HG02571 (cell line): ENCODE results near the gene SNW1.
"Not testable (repeated sequence)": the region's sequence is repeated elsewhere in the genome, so short reads cannot be mapped to it uniquely, and the experiment has no call there.

Experiments used
- ATAC-seq: cut with Tn5 transposase; IDR thresholded peaks from one replicate; pipeline ENCODE4 v1.9.1; 2021; ENCODE audit warnings: mild to moderate bottlenecking, moderate library complexity; ENCODE audit not compliant: unreplicated experiment

Gene SNW1

GRCh38 chr14:77752266-77752665, 8.7 kb downstream of the SNW1 start:
- ATAC-seq = no peak

- not testable (repeated sequence) for ATAC-seq
These were observed 13.5 kb downstream of the SNW1 start for GRCh38 chr14:77747425-77747824.

DNA sequence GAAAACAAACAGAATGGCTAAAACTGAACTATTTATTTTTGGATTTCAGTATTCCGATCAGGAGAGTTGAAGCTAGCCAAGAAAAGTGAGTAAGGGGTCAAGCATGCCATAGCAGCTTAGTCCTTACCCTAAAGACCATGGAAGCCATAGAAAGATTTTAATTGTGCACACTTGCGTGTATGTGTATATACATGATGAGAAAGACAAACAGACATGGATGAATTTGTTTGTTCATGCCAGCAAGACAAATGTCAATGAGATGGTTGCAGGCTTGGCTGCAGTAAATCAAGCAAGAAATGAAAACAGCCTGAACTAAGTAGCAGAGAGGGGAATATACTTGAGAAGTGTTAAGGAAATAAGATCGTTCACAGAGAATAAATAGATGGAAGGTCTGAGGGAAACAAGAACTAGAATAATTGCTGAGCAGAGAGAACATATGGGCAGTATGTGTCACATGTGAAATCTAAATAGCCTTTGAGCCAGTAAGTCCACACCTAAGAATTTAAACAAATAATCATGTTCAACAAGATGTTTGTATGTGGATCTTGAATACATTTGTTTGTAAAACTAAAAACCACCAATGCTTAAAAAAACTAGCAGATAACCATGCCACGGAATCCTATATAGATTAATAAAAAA, 14.8 kb downstream of the SNW1 start:
- no peak for ATAC-seq

DNA sequence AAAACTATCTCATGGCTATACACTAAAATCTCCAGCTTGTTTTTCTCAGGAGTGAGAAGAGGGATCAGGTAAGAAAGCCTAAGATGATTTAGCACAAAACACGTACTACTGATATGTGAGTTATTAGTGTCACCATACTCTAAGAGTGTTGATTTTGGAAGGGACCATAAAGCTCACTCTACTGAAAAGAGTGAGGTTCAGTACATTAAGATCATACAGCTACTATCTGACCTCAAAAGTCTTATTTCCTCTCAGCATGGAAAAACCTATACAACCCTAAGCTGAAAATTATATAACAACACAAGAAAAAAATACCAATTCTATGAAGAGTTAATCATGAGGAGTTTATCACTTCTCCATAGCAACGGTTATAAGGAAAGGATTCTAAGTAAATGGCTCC, 19.5 kb downstream of the SNW1 start:
- no peak for ATAC-seq

DNA sequence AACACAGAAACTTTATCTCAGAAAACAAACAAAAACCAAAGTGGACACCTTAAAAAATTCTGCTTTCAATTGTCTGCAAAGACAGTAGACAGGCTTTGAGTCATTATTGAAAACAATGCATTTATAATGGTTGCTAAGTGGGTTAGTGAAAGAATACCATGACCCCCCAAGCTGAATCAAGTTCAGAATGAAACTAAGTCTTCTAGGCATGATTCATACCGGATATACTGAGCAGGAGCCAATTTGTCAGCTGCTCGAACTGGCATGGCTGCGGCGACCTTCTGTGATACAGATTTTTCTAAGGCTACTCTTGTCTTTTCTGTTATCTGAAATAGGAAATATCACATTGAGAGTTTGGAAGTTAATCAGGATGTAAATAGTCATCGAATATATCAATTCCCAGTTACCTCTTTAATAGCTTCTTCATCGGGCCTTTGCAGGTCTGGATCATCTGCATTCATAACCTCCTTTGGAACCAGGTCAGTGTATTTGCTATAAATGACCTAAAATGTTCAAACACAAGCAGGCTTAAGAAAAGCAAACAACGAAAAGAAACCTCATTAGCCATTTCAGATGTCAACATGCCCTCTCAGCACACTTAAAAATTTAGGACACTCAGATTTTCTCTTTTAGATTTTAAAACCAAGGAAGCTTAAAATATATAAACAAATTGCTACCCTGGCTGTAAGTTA, 22.3 kb downstream of the SNW1 start:
- no peak for ATAC-seq

DNA sequence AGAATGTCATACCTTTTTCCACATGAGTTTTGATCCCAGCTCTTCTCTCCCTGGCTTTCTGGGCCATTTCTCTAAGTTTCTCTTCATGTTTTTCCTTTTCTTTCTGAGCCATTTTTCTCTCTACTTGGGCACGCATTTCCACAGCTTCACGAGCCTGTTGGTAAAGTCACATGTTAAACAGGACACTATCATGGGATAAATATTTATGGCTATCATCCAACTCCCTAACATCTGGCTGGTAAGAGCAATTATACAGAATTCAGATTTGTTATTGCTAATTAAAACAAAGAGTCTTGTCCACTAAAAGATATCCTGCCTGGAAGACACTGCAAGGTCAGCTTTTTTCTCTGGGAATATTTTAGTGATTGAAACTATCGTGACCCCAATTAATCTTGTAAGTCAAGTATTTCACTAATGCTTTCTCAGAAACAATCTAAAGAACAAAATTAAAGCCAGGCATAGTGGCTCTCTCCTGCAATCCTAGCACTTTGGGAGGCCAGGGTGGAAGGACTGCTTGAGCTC, 29.9 kb downstream of the SNW1 start:
- no peak for ATAC-seq

GRCh38 chr14:77722301-77722700, 38.7 kb downstream of the SNW1 start:
- no peak for ATAC-seq

GRCh38 chr14:77721437-77721836, 39.5 kb downstream of the SNW1 start:
- no peak for ATAC-seq

- no peak for ATAC-seq
These were observed 43.2 kb downstream of the SNW1 start for GRCh38 chr14:77717608-77718305.

DNA sequence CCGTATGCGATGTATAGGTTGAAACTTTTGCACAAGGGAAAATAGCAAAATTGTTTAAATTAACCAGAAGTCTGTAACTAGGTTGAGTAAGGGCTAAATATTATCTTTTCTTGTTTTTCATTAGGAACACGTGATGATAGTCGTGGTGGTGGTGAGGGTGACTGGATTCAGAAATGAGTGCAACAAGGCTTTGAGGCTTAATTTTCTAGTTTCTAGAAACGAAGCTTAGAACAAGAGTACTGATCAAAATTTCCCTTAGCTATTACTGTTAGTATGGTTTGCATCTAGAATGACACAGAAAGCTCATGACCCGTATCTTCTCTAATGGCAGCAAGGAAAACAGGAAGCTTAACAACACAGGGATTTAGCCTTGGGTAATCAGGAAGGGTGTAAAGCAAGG, 46.0 kb downstream of the SNW1 start:
- ATAC-seq = no peak

DNA sequence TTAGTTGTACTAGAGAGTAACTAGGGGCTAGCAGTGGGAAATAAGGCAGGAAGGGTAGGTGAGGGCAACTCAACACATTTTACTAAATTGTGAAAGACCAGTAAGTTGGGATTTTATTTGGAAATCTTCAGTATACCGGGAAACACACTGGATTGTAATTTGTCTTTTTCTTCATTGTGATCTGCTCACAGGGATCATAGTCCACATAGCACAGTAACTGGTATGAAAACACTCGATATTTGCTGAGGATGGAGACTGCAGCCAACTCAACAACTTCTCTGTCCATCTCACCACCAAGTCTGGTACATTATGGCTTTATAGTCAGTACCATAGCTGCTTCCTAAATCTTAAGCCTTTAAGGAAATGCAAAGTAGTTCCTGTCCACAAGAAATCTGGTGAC, 50.6 kb downstream of the SNW1 start:
- no peak for ATAC-seq

DNA sequence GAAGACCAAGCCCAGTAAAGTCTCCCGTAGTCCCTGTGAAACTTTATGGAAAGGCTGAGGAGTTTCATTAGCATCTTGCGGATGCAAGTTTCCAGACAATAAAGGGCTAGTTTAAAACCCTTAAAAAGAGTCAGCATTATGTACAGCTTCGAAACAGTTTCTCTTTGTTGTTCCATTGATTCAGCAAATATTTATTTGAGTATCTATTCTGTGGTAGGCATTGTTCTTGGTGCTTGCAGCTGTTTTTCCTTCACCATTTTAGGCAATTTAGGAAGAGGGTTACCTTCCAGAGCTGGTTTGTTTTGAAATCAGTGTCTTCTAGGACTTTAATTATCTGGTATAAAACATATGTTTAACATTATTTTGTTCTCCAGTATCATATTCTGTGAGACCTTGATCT, 51.5 kb downstream of the SNW1 start:
- ATAC-seq = no peak

- ATAC-seq = no peak
These were observed 52.2 kb downstream of the SNW1 start for GRCh38 chr14:77708749-77709148.

DNA sequence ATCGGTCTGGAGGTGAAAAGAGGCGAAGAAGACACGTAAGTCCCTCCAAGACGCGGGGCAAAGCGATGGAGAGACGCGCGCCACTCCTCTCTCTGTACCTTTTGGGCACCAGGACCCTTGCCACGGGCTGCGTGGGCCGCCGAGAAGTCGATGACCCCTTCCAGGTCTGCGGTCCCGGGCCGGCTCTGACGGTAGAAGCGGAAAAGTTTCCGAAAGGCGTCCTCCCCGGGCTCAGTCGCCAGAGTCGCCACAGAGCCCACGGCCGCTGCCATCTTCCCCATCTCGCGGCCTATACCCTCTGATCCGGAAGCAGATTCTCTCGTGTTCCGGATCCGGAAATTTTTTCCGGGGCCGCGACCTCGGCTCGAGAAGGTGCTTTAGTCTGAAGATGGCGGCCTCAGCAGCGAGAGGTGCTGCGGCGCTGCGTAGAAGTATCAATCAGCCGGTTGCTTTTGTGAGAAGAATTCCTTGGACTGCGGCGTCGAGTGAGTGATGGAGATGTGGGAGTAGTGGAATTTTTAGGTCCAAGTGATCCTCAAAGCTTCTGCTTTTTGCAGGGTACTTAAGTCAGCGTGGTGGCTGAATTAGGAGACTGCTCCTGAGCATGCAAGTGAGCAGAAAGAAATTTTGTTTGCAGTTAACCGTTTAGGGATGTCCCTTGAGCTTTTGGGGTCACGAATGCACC, 53.1 kb downstream of the SNW1 start, which contains the start of the genes ALKBH1 and SLIRP:
Gene ALKBH1, minus strand, starts transcription at position 300 of the 685 bp plus-strand sequence. Its CDS starts 19 bp downstream, at position 281.
Gene SLIRP, plus strand, starts transcription at position 380 of the 685 bp plus-strand sequence. Its CDS starts 9 bp downstream, at position 389.
- peak; percentile 96 for ATAC-seq

DNA sequence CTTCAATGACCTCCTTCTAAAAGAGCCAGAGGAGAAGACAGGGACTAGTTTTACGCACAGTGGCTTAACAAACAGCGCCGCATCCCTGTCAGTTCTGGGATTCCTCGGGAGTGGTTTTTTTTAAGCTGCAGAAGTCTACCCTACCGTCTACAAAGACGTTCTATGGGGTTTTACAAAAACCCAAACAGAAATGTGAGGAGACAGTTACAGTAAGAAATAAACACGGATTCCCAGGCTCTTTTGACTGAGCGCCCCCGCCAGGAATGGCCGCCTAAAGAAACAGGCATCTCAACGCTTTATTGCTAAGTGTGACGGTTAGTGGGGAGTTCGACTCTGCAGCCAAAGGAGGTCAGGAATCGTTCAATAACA, 53.6 kb downstream of the SNW1 start:
- peak; percentile 34 for ATAC-seq

- ATAC-seq = no peak
These were observed 69.7 kb downstream of the SNW1 start for GRCh38 chr14:77691259-77691658.

- no peak for ATAC-seq
These were observed 78.8 kb downstream of the SNW1 start for GRCh38 chr14:77682158-77682553.

DNA sequence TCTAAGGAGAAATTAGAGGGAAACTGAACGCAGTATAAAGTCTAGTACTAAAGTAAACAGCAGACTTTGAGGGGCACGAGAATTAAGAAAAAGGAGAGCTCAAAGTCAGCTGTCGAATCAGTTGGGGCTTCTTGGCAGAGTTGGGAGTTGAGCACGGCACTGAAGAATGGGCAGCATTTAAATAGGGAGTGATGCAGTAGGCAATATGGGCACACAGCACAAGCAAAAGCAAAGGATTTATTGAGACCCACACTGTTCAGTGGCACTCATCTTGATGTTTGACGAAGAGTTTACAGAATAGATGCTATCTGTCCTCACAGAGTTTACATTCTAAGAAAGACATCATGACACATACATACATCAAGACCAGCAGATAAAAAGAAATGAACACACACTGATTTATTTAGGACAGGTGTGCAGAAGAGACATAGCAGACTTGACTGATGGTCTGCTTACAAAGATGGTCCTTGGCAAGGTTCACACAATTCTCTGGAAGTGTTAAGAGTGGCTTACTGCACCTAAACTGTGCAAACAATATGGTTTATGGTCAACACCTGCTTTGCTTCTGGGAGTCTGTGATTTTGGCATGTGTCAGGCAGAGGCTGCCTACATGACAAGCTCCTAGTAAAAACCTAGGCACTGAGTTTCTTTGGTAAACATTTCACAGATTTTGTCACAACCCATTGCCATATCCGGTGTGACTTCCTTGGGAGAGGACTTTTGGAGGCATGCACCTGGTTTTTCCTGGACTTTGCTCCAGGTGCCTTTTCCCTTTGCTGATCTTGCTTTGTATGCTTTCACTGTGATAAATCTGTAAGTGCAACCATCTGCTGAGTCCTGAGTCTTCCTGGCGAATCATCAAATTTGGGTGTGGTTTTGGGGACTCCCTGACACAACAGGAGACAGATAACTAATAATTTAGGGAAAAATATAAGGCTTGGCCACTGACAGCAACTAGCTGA, 79.5 kb downstream of the SNW1 start:
- ATAC-seq = no peak

DNA sequence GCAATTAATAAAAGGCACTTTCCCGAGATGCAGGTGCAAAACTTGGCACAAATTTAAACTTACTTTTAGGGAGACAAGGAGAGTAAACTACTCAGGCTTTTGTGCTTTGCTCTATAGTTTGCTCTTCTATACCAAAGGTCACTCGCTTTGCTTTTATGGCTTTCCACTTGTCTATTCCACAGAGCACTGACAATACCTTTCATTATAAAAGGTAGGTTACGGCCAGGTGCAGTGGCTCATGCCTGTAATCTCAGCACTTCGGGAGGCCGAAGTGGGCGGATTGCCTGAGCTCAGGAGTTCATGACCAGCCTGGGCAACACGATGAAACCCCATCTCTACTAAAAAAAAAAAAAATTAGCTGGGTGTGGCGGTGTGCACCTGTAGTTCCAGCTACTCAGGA, 86.0 kb downstream of the SNW1 start:
- no peak for ATAC-seq

DNA sequence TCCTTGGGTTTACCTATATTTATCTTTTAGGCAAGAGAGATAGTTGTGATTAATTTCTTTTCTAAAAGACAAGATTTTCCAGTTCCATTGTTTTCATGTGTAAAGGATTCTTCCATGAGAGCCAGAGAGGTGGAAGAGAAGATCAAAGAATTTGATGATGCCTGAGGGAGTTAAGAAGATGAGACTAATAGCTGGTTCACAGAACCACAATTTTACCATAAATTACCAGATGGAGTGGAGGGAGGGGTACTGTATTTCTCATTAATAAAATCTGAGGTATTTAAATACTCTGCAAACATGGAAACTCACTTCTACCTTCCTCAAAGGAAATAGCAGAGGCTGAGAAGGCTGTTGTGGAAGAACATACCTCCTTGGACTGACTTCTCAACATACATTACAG, 87.8 kb downstream of the SNW1 start:
- ATAC-seq = no peak
